HG03521 (cell line): ENCODE results near the gene BCL2L2.

ENCODE experiments used
- ATAC-seq: cut with Tn5 transposase; IDR thresholded peaks from one replicate; pipeline ENCODE4 v1.9.1; 2021; ENCODE audit warnings: mild to moderate bottlenecking, moderate library complexity; ENCODE audit not compliant: unreplicated experiment

Gene BCL2L2

GRCh38 chr14:23352506-23353432, 46.1 kb downstream of the BCL2L2 start, which contains the start of gene SLC22A17:
TSS of gene SLC22A17 (minus strand) at chr14:23352887.
- no peak for ATAC-seq

GRCh38 chr14:23353433-23353780, 46.8 kb downstream of the BCL2L2 start:
- ATAC-seq, result no peak

- no peak for ATAC-seq
Measured at GRCh38 chr14:23354990-23355389, 48.4 kb downstream of the BCL2L2 start.

GRCh38 chr14:23355871-23356435, 49.3 kb downstream of the BCL2L2 start:
- ATAC-seq, result no peak

GRCh38 chr14:23356662-23357061, 50.0 kb downstream of the BCL2L2 start:
- ATAC-seq, result no peak

GRCh38 chr14:23357261-23357660, 50.6 kb downstream of the BCL2L2 start:
- ATAC-seq, result no peak

GRCh38 chr14:23358042-23358441, 51.4 kb downstream of the BCL2L2 start:
- no peak for ATAC-seq

- ATAC-seq, result no peak
Measured at GRCh38 chr14:23358553-23359166, 52.0 kb downstream of the BCL2L2 start.

- no peak for ATAC-seq
Measured at GRCh38 chr14:23359167-23359626, 52.6 kb downstream of the BCL2L2 start.

- no peak for ATAC-seq
Measured at GRCh38 chr14:23359722-23360447, 53.3 kb downstream of the BCL2L2 start.

- no peak for ATAC-seq
Measured at GRCh38 chr14:23360496-23360895, 53.9 kb downstream of the BCL2L2 start.

- no peak for ATAC-seq
Measured at GRCh38 chr14:23361320-23361719, 54.7 kb downstream of the BCL2L2 start.
